GM19035 (cell line): ENCODE measurements around the gene IRF8.

Experiments used
- ATAC-seq: cut with Tn5 transposase; IDR thresholded peaks from one replicate; pipeline ENCODE4 v1.9.1; 2021; ENCODE audit not compliant: unreplicated experiment

Gene IRF8

DNA sequence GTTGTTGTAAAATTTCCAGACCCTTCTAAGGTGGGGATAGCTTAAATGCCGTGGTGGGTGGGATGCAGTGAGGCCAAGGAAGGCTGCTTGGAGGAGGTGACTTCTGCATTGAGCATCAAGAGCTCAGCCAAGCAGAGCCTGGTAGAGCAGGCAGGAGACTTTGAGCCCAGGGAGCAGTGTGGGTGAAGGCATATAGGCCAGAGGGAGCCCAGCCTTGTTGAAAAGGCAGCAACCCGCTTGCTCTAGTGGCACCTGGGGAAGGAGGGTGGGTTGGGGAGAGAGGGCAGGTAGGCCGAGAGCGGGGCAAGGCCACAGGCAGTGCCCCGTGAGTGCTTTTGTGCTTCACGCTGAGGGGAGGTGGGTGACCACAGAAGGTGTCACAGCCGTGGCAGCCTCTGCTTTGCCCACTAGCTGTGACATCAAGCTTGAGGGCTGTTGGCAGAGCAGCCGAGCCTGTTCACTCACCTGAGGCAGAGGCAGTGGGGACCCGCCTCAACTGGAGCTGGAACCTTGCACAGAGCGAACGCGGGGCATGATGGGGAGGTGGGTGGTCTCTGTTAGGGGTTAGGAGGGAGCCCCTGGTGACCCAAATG is 56.1 kb downstream of the IRF8 start:
- no peak for ATAC-seq

GRCh38 chr16:85955566-85955965 is 56.6 kb downstream of the IRF8 start:
- ATAC-seq, result no peak

DNA sequence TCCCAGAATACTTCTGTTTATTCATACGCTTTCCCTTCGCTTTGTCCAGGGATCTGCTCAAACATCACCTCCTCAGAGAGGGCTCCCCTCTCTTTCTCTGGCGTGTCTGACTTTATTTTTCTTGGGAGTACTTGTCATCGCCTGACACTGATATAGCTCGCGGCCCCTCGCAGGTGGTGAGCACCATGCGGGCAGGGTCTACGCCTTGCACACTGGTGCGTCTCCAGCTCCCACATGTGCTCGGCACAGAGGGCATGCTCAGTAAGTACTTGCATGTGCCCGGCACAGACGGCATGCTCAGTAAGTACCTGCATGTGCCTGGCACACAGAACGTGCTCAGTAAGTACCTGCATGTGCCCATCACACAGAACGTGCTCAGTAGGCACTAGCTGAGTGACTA is 57.5 kb downstream of the IRF8 start:
- ATAC-seq, result no peak

GRCh38 chr16:85958731-85959130 is 59.8 kb downstream of the IRF8 start:
- no peak for ATAC-seq

DNA sequence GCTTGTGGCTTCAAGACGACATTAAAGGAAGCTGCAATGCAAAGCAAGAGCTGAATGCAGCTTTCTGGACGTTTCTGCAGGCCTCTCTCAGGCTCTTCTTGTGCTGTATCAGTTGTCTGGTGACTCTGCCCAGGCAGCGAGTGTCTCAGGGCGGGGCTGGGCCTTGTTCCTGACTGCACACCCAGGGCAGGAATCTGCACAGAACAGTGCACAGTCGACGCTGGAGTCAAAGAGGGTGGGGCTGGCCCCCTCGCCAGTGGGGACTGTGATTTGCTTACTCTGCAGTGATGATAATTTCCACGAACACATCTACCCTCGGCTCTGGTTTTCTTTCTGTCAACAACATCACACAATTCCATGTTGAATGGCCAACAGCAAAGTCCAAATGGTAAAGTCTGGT is 60.7 kb downstream of the IRF8 start:
- no peak for ATAC-seq

DNA sequence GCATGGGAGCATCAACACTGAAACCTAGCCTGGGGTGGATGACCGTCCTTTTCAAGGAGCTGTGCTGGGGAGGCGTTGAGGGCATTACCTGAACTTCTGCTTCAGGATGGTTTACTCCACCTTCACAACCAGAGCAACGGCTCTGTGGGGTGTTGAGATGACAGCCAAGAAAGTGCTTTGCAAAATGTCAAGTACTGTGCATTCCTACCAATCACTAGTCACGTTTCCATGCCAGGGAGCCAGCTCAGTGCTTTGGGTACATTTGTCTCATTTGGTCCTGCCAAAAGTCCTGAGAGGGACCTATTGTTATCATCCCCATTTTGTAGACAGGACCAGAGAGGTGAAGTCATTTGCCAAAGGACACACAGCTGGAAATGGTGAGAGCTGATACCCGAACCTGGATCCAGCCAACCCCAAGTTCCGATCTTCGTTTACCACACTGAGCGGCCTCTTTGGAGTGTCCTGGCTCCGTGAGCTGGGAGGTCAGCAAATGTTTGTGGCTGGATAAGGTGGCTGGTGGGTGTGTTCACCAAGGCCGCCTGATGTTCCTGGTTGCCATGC is 61.6 kb downstream of the IRF8 start:
- no peak for ATAC-seq

GRCh38 chr16:85961988-85962915 is 63.3 kb downstream of the IRF8 start:
- ATAC-seq, result no peak

- no peak for ATAC-seq
Measured at GRCh38 chr16:85963753-85964285, 64.9 kb downstream of the IRF8 start.

GRCh38 chr16:85965125-85965524 is 66.2 kb downstream of the IRF8 start:
- ATAC-seq, result no peak

- ATAC-seq, result no peak
Measured at GRCh38 chr16:85967111-85967510, 68.1 kb downstream of the IRF8 start.

GRCh38 chr16:85968041-85968920 is 69.3 kb downstream of the IRF8 start:
- ATAC-seq, result no peak

GRCh38 chr16:85969159-85969558 is 70.2 kb downstream of the IRF8 start:
- ATAC-seq, result no peak

DNA sequence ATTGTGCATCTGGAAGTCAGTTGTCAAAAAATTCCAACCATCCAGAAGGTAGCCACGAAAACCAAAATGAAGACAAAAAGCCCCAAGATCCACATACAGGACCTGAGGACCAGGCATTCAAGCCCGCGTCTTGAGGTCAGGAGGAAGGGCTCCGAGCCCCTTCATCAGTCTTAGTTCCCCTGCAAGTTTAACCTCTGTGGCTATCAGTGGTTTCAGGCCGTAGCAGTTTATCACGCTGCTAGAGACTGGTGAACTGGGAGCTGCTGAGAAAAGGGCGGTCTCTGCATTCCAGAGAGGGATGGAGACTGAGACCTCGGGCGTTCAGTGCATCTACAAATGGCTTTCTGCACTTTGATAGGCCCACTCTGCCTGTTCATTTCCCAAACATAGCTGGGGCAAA is 70.6 kb downstream of the IRF8 start:
- no peak for ATAC-seq

GRCh38 chr16:85970016-85970733 is 71.2 kb downstream of the IRF8 start:
- ATAC-seq, result no peak

- no peak for ATAC-seq
Measured at GRCh38 chr16:85970738-85971137, 71.8 kb downstream of the IRF8 start.
